HL-60 (cell line): ENCODE data around the gene GRID2.

ENCODE experiments used
- DNase-seq, 2 experiments: peaks; one replicate each; pipeline ENCODE4 v3.0.0-alpha.2; 2010 to 2020; ENCODE audit warnings: low read depth in 1 of 2, low spot score in 1 of 2
- H3K27ac ChIP-seq: fragments of 250-450 bp; sonication (Bioruptor Pico); replicated peaks from 2 replicates; pipeline ENCODE4 v1.5.1; 2020; ENCODE audit warnings: mild to moderate bottlenecking, moderate library complexity
- H3K27me3 ChIP-seq: fragments of 250-450 bp; sonication (Bioruptor Pico); 2 replicates; pipeline ENCODE4 v1.5.1; 2021; ENCODE audit warnings: mild to moderate bottlenecking, moderate library complexity; ENCODE audit not compliant: insufficient read depth, poor library complexity, severe bottlenecking
- H3K4me3 ChIP-seq: replicated peaks from 2 replicates; pipeline ENCODE4 v1.5.1; 2011; ENCODE audit warnings: mild to moderate bottlenecking, control low read depth, low read length; ENCODE audit not compliant: insufficient read depth
- GABPA ChIP-seq: IDR thresholded peaks from 2 replicates; pipeline ENCODE4 v1.6.1; 2012; ENCODE audit warnings: low read depth
- POLR2AphosphoS5 ChIP-seq: IDR thresholded peaks from 2 replicates; pipeline ENCODE4 v1.6.1; 2012; ENCODE audit warnings: low read depth
- SPI1 ChIP-seq: IDR thresholded peaks from 2 replicates; pipeline ENCODE4 v1.6.1; 2012; ENCODE audit warnings: low read depth, mild to moderate bottlenecking, borderline replicate concordance
- TF ChIP-seq, protein P1 (sequence below): IDR thresholded peaks from one replicate; pipeline ENCODE4 v1.5.1; 2011; ENCODE audit warnings: low read length, control low read depth, inconsistent platforms; ENCODE audit not compliant: insufficient read depth
- TF ChIP-seq, protein P2 (sequence below): IDR thresholded peaks from 2 replicates; pipeline ENCODE4 v1.6.1; 2012; ENCODE audit warnings: low read depth; ENCODE audit not compliant: insufficient replicate concordance

Gene GRID2

DNA sequence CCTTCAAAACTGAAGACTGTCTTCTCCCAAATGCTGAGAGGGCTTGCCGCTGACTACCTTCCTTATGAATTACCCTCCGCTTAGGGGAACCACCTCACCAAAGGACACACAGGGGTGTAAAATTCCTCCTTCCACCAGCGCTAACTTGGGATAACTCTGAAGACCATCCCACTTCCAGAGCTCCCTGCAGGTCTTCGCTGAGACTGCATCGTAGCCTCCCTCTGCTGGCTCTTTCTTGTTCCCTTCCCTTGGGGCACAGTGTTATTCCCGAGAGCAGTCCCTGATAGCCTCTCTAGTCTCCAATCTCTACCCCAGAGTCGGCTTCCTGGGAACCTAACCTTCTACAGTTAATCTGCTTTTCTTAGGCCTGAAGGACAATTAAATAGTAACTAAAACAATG, 799.3 kb downstream of the GRID2 start:
- no peak overlapping the region for H3K27ac ChIP-seq
- no peak for DNase-seq
- no peak overlapping the region for H3K4me3 ChIP-seq
- H3K27me3 ChIP-seq: no peaks in the 10 kb centered on the region
- no peak for TF ChIP-seq GABPA
- no peak for TF ChIP-seq SPI1
- no peak for TF ChIP-seq POLR2AphosphoS5
- TF ChIP-seq, protein P1, sequence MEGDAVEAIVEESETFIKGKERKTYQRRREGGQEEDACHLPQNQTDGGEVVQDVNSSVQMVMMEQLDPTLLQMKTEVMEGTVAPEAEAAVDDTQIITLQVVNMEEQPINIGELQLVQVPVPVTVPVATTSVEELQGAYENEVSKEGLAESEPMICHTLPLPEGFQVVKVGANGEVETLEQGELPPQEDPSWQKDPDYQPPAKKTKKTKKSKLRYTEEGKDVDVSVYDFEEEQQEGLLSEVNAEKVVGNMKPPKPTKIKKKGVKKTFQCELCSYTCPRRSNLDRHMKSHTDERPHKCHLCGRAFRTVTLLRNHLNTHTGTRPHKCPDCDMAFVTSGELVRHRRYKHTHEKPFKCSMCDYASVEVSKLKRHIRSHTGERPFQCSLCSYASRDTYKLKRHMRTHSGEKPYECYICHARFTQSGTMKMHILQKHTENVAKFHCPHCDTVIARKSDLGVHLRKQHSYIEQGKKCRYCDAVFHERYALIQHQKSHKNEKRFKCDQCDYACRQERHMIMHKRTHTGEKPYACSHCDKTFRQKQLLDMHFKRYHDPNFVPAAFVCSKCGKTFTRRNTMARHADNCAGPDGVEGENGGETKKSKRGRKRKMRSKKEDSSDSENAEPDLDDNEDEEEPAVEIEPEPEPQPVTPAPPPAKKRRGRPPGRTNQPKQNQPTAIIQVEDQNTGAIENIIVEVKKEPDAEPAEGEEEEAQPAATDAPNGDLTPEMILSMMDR: no peak
- TF ChIP-seq, protein P2, sequence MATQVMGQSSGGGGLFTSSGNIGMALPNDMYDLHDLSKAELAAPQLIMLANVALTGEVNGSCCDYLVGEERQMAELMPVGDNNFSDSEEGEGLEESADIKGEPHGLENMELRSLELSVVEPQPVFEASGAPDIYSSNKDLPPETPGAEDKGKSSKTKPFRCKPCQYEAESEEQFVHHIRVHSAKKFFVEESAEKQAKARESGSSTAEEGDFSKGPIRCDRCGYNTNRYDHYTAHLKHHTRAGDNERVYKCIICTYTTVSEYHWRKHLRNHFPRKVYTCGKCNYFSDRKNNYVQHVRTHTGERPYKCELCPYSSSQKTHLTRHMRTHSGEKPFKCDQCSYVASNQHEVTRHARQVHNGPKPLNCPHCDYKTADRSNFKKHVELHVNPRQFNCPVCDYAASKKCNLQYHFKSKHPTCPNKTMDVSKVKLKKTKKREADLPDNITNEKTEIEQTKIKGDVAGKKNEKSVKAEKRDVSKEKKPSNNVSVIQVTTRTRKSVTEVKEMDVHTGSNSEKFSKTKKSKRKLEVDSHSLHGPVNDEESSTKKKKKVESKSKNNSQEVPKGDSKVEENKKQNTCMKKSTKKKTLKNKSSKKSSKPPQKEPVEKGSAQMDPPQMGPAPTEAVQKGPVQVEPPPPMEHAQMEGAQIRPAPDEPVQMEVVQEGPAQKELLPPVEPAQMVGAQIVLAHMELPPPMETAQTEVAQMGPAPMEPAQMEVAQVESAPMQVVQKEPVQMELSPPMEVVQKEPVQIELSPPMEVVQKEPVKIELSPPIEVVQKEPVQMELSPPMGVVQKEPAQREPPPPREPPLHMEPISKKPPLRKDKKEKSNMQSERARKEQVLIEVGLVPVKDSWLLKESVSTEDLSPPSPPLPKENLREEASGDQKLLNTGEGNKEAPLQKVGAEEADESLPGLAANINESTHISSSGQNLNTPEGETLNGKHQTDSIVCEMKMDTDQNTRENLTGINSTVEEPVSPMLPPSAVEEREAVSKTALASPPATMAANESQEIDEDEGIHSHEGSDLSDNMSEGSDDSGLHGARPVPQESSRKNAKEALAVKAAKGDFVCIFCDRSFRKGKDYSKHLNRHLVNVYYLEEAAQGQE: no peak

DNA sequence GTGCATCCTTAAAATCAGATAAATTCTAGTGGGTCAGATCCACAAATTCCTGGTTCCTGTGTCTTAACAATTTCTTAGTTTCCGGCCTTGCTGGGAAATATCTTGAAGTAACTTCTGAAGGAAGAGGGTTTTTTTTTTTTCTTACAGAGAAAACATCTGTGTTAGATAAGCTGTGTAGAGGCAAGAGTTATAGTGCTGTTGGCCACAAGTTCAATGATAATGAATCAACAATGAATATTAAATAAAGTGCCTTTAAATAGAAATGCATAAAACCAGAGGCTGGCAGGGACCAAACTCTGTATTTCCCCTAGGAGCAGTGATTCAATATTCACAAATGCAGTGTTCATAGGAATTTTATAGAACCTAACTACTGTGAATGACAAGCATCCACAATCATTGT, 812.9 kb downstream of the GRID2 start:
- no peak overlapping the region for H3K4me3 ChIP-seq
- H3K27ac ChIP-seq: no peak overlapping the region
- no peaks in the 10 kb centered on the region for H3K27me3 ChIP-seq
- DNase-seq: no peak
- TF ChIP-seq SPI1 (no peak), GABPA (no peak), POLR2AphosphoS5 (no peak)
- TF ChIP-seq, protein P1: no peak
- TF ChIP-seq, protein P2: no peak

DNA sequence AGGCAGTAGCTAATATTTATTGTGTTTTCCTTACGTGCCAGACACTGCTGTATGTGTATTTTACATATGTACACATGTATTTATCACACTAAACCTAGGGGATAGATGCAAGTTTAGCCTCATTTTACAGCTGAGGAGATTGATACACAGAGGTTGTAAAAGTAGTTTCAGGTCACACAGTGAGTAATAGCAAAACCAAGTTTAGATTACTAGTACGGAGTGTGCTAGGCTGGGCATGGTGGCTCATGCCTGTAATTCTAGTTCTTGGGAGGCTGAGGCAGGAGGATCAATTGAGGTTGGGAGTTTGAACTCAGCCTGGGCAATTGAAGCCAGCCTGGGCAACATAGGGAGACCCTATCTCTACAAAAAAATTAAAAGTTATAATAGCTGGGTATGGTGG, 823.7 kb downstream of the GRID2 start:
- TF ChIP-seq, protein P1: no peak
- no peak for TF ChIP-seq SPI1
- TF ChIP-seq, protein P2: no peak
- TF ChIP-seq GABPA: no peak
- TF ChIP-seq POLR2AphosphoS5: no peak
- no peak for DNase-seq
- Histone ChIP-seq H3K4me3 (no peak overlapping the region), H3K27ac (no peak overlapping the region), H3K27me3 (no peaks in the 10 kb centered on the region)
